Activated B cell treated with CpG ODN at 0.5 μM for 24 hours (primary cell): ENCODE measurements around the gene TEKTIP1. TPM values are rescaled to one million over a fixed set of nuclear protein-coding genes. Genes with fewer than 3 reads are reported as not detected.
"Not testable (repeated sequence)": the region's sequence is repeated elsewhere in the genome, so short reads cannot be mapped to it uniquely, and the experiment has no call there.

Source experiments
- ATAC-seq: fragments of 200-7000 bp; cut with Tn5 transposase; one replicate; pipeline ENCODE4 v1.10.0; 2021; ENCODE audit warnings: low read depth, mild to moderate bottlenecking, moderate library complexity
- CTCF ChIA-PET: fragments of 350-600 bp; sonication (Branson Sonifier 250); formaldehyde crosslinking; loops from one replicate; lab custom pipeline; 2021; ENCODE audit warnings: antibody characterized with exemption; lab: Charles Lee
- POLR2A ChIA-PET: fragments of 350-600 bp; sonication (Branson Sonifier 250); formaldehyde crosslinking; loops from one replicate; lab custom pipeline; 2021; ENCODE audit warnings: antibody characterized with exemption; lab: Charles Lee
- DNase-seq: peaks from one replicate; pipeline ENCODE4 v3.0.0; 2022
- H3K27ac Mint-ChIP-seq: one replicate; pipeline ENCODE4 v1.8.0; 2020; ENCODE audit warnings: mixed read lengths
- H3K27me3 Mint-ChIP-seq: one replicate; pipeline ENCODE4 v1.8.0; 2021; ENCODE audit warnings: mixed read lengths
- H3K36me3 Mint-ChIP-seq: one replicate; pipeline ENCODE4 v1.8.0; 2021; ENCODE audit warnings: low read depth, mixed read lengths
- H3K4me1 Mint-ChIP-seq: one replicate; pipeline ENCODE4 v1.8.0; 2021; ENCODE audit warnings: mixed read lengths
- H3K4me3 Mint-ChIP-seq: one replicate; pipeline ENCODE4 v1.8.0; 2020; ENCODE audit warnings: mild to moderate bottlenecking, mixed read lengths
- H3K9me3 Mint-ChIP-seq: one replicate; pipeline ENCODE4 v1.8.0; 2020; ENCODE audit warnings: mixed read lengths
- intact Hi-C: fragments of 100-400 bp; cut with micrococcal nuclease; formaldehyde crosslinking; loops from one replicate; pipeline ENCODE4 v1.15.1; 2024
- total RNA-seq: library from RNA; stranded (reverse); gene quantifications from 2 replicates; pipeline ENCODE4 v1.2.3, GENCODE V29; 2022
- TF ChIP-seq, protein P1 (sequence below): fragments of 200-600 bp; IDR thresholded peaks from one replicate; pipeline ENCODE4 v1.8.0; 2022; ENCODE audit warnings: antibody characterized with exemption, mild to moderate bottlenecking

TEKTIP1 gene
- total RNA-seq, 1 donor from 2014 or later = 7.1 TPM

DNA sequence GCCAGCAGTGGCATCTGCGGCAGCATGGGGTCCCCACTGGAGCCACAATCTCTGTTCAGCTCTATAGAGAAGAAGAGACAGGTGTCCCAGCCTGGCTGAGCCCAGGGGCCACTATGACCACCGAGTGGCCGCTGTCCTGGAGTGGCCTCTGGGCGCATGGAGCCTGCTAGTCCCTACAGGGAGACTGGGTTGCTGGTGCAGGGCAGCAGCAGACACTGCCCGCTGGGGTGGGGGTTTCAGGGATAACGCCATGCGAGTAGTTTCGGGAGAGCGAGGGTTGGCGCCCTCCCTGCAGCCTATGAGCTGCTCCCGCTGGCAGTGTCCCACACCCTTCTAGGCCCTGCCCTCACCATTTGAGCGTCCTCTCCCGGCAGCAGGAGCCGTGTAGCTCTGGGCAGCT, 10.9 kb upstream of the TEKTIP1 start:
- intact Hi-C loops = no loop called here
- Mint-ChIP-seq H3K4me3 (no peak overlapping the region), H3K27me3 (no peaks in the 10 kb centered on the region), H3K4me1 (no peaks in the 10 kb centered on the region), H3K27ac (no peak overlapping the region), H3K9me3 (no peaks in the 10 kb centered on the region), H3K36me3 (peaks cover 24% of the 10 kb centered on the region)
- ChIA-PET CTCF (no interaction called here), POLR2A (no interaction called here)
- no peak for DNase-seq
- ATAC-seq = no peak
- TF ChIP-seq, protein P1, sequence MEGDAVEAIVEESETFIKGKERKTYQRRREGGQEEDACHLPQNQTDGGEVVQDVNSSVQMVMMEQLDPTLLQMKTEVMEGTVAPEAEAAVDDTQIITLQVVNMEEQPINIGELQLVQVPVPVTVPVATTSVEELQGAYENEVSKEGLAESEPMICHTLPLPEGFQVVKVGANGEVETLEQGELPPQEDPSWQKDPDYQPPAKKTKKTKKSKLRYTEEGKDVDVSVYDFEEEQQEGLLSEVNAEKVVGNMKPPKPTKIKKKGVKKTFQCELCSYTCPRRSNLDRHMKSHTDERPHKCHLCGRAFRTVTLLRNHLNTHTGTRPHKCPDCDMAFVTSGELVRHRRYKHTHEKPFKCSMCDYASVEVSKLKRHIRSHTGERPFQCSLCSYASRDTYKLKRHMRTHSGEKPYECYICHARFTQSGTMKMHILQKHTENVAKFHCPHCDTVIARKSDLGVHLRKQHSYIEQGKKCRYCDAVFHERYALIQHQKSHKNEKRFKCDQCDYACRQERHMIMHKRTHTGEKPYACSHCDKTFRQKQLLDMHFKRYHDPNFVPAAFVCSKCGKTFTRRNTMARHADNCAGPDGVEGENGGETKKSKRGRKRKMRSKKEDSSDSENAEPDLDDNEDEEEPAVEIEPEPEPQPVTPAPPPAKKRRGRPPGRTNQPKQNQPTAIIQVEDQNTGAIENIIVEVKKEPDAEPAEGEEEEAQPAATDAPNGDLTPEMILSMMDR = no peak

DNA sequence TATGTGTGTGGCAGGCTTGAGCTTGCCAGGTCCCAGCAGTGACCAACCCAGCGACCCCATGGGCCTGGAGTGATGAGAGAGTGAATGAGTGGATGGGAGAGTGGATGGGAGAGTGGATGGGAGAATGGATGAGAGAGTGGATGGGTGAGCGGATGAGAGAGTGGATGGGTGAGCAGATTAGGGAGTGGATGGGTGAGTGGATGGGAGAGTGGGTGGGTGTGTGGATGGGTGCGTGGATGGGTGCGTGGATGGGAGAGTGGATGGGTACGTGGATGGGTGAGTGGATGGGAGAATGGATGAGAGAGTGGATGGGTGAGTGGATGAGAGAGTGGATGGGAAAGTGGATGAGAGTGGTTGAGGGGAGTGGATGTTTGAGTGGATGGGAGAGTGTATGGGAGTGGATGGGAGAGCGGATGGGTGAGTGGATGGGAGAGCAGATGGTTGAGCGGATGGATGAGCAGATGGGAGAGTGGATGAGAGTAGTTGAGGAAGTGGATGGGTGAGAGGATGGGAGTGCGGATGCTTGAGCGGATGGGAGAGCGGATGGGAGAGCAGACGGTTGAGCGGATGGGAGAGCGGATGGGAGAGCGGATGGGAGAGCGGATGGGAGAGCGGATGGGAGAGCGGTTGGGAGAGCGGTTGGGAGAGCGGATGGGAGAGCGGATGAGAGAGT, 10.3 kb upstream of the TEKTIP1 start:
- H3K27ac Mint-ChIP-seq = no peak overlapping the region
- ATAC-seq = no peak
- H3K9me3 Mint-ChIP-seq = no peaks in the 10 kb centered on the region
- no peaks in the 10 kb centered on the region for H3K27me3 Mint-ChIP-seq
- TF ChIP-seq, protein P1 = no peak
- intact Hi-C loops = no loop called here
- CTCF ChIA-PET = no interaction called here
- no peak overlapping the region for H3K4me3 Mint-ChIP-seq
- peaks cover 27% of the 10 kb centered on the region for H3K36me3 Mint-ChIP-seq
- POLR2A ChIA-PET = no interaction called here
- no peaks in the 10 kb centered on the region for H3K4me1 Mint-ChIP-seq
- DNase-seq = no peak

DNA sequence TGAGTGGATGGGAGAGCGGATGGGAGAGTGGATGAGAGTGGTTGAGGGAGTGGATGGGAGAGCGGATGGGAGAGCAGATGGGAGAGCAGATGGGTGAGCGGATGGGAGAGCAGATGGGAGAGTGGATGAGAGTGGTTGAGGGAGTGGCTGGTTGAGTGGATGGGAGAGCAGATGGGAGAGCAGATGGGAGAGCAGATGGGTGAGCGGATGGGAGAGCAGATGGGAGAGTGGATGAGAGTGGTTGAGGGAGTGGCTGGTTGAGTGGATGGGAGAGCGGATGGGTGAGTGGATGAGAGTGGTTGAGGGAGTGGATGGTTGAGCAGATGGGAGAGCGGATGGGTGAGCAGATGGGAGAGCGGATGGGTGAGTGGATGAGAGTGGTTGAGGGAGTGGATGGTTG, 9.7 kb upstream of the TEKTIP1 start:
- CTCF ChIA-PET, intact Hi-C loops, H3K27me3 Mint-ChIP-seq, H3K4me1 Mint-ChIP-seq, ATAC-seq, POLR2A ChIA-PET, H3K9me3 Mint-ChIP-seq, DNase-seq, H3K4me3 Mint-ChIP-seq, H3K27ac Mint-ChIP-seq: not testable (repeated sequence)
- H3K36me3 Mint-ChIP-seq = peaks cover 26% of the 10 kb centered on the region

DNA sequence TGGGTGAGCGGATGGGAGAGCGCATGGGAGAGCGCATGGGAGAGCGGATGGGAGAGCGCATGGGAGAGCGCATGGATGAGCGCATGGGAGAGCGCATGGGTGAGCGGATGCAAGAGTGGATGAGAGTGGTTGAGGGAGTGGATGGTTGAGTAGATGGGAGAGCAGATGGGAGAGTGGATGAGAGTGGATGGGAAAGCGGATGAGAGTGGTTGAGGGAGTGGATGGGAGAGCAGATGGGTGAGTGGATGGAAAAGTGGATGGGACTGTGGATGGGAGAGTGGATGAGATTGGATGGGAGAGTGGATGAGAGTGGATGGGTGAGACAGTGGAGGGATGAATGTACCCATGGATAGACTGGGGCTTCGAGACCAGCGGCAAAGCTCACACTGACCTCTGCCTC, 8.6 kb upstream of the TEKTIP1 start:
- POLR2A ChIA-PET = no interaction called here

DNA sequence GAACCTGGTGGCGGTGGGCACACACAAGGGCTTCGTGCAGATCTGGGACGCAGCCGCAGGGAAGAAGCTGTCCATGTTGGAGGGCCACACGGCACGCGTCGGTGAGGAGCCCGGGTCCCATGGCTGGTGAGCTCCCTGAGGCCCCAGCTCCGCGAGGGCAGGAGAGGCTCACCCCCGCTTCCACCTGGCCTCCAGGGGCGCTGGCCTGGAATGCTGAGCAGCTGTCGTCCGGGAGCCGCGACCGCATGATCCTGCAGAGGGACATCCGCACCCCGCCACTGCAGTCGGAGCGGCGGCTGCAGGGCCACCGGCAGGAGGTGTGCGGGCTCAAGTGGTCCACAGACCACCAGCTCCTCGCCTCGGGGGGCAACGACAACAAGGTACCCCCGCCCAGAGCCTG, 7.3 kb upstream of the TEKTIP1 start:
- Mint-ChIP-seq H3K36me3 (peaks cover 38% of the 10 kb centered on the region), H3K9me3 (no peaks in the 10 kb centered on the region), H3K4me1 (no peaks in the 10 kb centered on the region), H3K4me3 (no peak overlapping the region), H3K27me3 (no peaks in the 10 kb centered on the region), H3K27ac (no peak overlapping the region)
- TF ChIP-seq, protein P1 = no peak
- CTCF ChIA-PET = no interaction called here
- POLR2A ChIA-PET = no interaction called here
- intact Hi-C loops = no loop called here
- ATAC-seq = no peak
- no peak for DNase-seq

More for the DNA sequence above, 8.6 kb upstream of the TEKTIP1 start:
- TF ChIP-seq, protein P1 = no peak
- ATAC-seq (no peak), DNase-seq (no peak)
- H3K27ac Mint-ChIP-seq = no peak overlapping the region
- intact Hi-C loops = no loop called here
- no peak overlapping the region for H3K4me3 Mint-ChIP-seq
- CTCF ChIA-PET = no interaction called here
- H3K36me3 Mint-ChIP-seq = peaks cover 32% of the 10 kb centered on the region
- no peaks in the 10 kb centered on the region for H3K27me3 Mint-ChIP-seq
- no peaks in the 10 kb centered on the region for H3K4me1 Mint-ChIP-seq
- H3K9me3 Mint-ChIP-seq = no peaks in the 10 kb centered on the region
